ENCODE results near the gene GDNF. TPM values are rescaled to one million over a fixed set of nuclear protein-coding genes. Genes with fewer than 3 reads are reported as not detected.

Gene GDNF
- total RNA-seq, 1 donor from 2014 or later = not detected

DNA sequence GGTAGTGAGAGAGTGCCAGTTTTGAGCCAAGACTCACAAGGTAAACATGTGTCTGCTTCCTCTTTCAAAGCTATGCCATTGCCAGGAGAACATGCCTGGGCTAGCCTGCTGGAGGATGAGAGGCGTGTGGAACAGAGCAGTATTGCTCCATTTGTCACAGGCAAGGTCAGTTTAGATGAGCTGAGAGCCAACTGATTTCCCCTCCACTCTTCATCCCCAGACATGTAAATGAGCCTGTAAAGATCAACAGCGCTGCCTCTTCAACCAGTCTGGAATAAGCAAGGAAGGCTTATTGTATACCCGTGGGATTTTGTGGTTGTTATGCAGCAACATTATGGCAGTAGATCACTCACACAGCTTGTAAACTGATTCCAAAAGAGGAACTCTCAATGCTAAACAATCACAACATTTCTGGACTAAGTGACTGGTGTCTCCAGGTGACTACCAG lies 8.2 kb upstream of the GDNF start:
- CTCF ChIA-PET = no interaction called here
- intact Hi-C loops (cut with micrococcal nuclease) = no loop called here

DNA sequence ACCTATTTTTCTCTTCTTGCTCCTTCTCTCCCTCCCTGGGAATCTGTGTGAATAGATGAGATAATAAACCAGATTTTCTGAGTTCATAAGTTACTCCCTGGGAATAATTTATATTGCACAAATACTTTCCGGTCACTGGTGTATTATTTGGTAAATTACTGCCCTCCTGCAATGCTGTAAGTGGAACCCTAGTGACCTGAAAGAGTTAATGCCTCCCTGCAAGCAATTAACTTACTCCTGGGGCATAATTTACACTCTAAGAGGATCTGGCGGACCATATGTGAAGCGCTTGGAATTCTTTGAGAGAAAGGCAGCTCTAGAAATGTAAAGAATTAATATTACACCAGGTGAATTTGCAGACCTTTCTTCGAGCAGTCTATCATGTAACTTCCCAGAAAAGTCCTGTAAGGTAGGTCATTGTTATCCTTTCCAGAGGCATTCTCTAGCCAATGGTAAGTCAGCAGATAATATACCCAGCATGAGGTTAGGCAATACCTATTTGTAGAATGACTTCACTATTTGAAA lies 7.0 kb upstream of the GDNF start:
- Mint-ChIP-seq H3K27me3 (peaks cover 37% of the 10 kb centered on the region), H3K4me1 (no peaks in the 10 kb centered on the region), H3K27ac (no peak overlapping the region), H3K36me3 (ENCODE audit: low read depth) (no peaks in the 10 kb centered on the region), H3K9me3 (no peaks in the 10 kb centered on the region), H3K4me3 (no peak overlapping the region)
- TF ChIP-seq, protein P1, sequence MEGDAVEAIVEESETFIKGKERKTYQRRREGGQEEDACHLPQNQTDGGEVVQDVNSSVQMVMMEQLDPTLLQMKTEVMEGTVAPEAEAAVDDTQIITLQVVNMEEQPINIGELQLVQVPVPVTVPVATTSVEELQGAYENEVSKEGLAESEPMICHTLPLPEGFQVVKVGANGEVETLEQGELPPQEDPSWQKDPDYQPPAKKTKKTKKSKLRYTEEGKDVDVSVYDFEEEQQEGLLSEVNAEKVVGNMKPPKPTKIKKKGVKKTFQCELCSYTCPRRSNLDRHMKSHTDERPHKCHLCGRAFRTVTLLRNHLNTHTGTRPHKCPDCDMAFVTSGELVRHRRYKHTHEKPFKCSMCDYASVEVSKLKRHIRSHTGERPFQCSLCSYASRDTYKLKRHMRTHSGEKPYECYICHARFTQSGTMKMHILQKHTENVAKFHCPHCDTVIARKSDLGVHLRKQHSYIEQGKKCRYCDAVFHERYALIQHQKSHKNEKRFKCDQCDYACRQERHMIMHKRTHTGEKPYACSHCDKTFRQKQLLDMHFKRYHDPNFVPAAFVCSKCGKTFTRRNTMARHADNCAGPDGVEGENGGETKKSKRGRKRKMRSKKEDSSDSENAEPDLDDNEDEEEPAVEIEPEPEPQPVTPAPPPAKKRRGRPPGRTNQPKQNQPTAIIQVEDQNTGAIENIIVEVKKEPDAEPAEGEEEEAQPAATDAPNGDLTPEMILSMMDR (IDR thresholded peaks at IDR 0.05) = no peak
- DNase-seq (no peak), ATAC-seq (ENCODE audit: low read depth) (no peak)
- ChIA-PET CTCF (no interaction called here), POLR2A (no interaction called here)
- intact Hi-C loops (cut with micrococcal nuclease) = no loop called here

More for the DNA sequence above, 8.2 kb upstream of the GDNF start:
- Mint-ChIP-seq H3K4me3 (no peak overlapping the region), H3K4me1 (no peaks in the 10 kb centered on the region), H3K27ac (no peak overlapping the region), H3K36me3 (ENCODE audit: low read depth) (no peaks in the 10 kb centered on the region), H3K27me3 (peaks cover 33% of the 10 kb centered on the region), H3K9me3 (no peaks in the 10 kb centered on the region)
- TF ChIP-seq, protein P1 (IDR thresholded peaks at IDR 0.05) = no peak
- POLR2A ChIA-PET = no interaction called here
- DNase-seq (no peak), ATAC-seq (ENCODE audit: low read depth) (no peak)

DNA sequence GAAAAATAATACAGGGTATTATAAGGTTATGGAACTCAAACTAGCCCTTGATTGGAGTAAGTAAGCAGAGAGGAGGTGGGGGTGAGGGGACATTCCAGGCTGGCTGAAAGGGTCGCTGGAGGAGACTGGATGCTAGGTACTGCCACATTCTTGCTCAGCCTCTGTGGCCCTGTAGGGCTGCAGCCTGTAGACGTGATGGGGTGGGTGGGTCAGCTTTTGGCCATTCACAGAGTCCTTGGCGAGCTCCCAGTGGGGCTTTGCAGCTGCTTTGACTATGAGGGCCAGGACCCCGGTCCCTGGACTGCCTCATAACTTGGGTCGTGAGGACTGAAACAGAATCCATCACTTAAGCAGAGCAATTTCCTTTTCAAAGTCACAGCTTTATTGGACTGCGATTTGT lies 4.2 kb upstream of the GDNF start:
- Mint-ChIP-seq H3K4me1 (peaks cover 6% of the 10 kb centered on the region), H3K36me3 (ENCODE audit: low read depth) (no peaks in the 10 kb centered on the region)
- CTCF ChIA-PET = no interaction called here

DNA sequence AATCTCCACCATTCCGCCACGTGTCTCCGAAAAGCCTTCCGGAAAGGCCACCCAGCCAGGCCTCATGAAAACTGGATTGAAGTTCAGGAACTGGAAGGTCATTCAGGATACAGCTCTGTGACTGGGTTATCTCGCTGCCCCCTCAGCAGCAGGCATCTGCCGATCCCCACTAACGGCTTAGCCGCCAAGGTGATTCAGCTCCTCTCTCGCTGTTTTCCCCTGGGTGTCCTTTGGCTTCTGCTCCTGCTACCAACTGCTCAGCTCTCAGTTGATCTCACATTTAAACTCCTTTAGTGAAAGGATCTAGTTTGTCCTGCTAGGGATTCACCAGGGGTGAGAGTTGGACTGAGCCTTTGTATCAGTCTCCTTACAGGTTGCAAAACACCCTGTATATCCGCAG lies 2.2 kb upstream of the GDNF start:
- Mint-ChIP-seq H3K27ac (no peak overlapping the region), H3K4me1 (peaks cover 24% of the 10 kb centered on the region), H3K4me3 (no peak overlapping the region), H3K36me3 (ENCODE audit: low read depth) (no peaks in the 10 kb centered on the region), H3K9me3 (no peaks in the 10 kb centered on the region), H3K27me3 (peaks cover 54% of the 10 kb centered on the region)
- TF ChIP-seq, protein P1 (IDR thresholded peaks at IDR 0.05) = no peak
- no peak for DNase-seq
- POLR2A ChIA-PET = no interaction called here
- ATAC-seq (ENCODE audit: low read depth) = no peak
- intact Hi-C loops (cut with micrococcal nuclease) = no loop called here
- CTCF ChIA-PET = no interaction called here

More for the DNA sequence above, 4.2 kb upstream of the GDNF start:
- POLR2A ChIA-PET = no interaction called here
- DNase-seq (no peak), ATAC-seq (ENCODE audit: low read depth) (no peak)
- intact Hi-C loops (cut with micrococcal nuclease) = no loop called here
- H3K4me3 Mint-ChIP-seq = no peak overlapping the region
- TF ChIP-seq, protein P1 (IDR thresholded peaks at IDR 0.05) = no peak
- H3K27ac Mint-ChIP-seq = no peak overlapping the region
- no peaks in the 10 kb centered on the region for H3K9me3 Mint-ChIP-seq
- peaks cover 41% of the 10 kb centered on the region for H3K27me3 Mint-ChIP-seq

DNA sequence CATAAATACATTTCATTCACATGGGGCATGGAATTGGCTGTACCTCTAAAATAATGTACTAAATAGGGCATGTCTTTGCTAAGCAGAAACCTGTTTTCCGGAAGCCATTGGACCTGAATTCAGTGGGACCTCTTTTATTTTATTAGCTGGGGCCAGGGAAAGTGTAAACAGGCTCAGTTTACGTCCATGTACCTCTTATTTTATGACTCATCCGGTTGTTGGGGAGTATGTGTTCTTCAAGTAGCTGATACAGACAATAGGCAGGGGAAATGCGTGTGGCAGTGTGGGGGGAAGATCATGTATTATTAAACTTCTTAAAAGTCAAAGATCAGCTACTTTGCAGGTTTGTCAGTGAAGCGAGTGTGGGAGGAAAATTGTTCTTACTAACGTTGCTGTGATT lies 1.4 kb upstream of the GDNF start:
- intact Hi-C loops (cut with micrococcal nuclease) = no loop called here
- ChIA-PET CTCF (no interaction called here), POLR2A (no interaction called here)
- H3K4me1 Mint-ChIP-seq = peaks cover 30% of the 10 kb centered on the region
- no peak overlapping the region for H3K27ac Mint-ChIP-seq
- ATAC-seq (ENCODE audit: low read depth) (no peak), DNase-seq (no peak)
- H3K4me3 Mint-ChIP-seq = no peak overlapping the region
- H3K36me3 Mint-ChIP-seq (ENCODE audit: low read depth) = no peaks in the 10 kb centered on the region
- peaks cover 54% of the 10 kb centered on the region for H3K27me3 Mint-ChIP-seq
- no peaks in the 10 kb centered on the region for H3K9me3 Mint-ChIP-seq
- TF ChIP-seq, protein P1 (IDR thresholded peaks at IDR 0.05) = no peak

All from activated B cell treated with CpG ODN at 0.5 μM for 24 hours (primary cell).